Endodermal cell (in vitro differentiated cells): ENCODE results near the gene NRXN2. TPM values are rescaled to one million over a fixed set of nuclear protein-coding genes. Genes with fewer than 3 reads are reported as not detected.

Source experiments
- DNase-seq: peaks from one replicate; pipeline ENCODE4 v3.0.0-alpha.2; 2017
- H3K27ac ChIP-seq: 2 replicates; pipeline ENCODE4 v1.5.1; 2013; ENCODE audit warnings: mild to moderate bottlenecking, low read depth, low read length, moderate library complexity
- H3K27me3 ChIP-seq: 2 replicates; pipeline ENCODE4 v1.6.1; 2013; ENCODE audit warnings: mild to moderate bottlenecking, low read length, moderate library complexity; ENCODE audit not compliant: insufficient read depth, control insufficient read depth, poor library complexity, severe bottlenecking
- H3K36me3 ChIP-seq: 2 replicates; pipeline ENCODE4 v1.7.0; 2013; ENCODE audit warnings: mild to moderate bottlenecking, low read length, moderate library complexity; ENCODE audit not compliant: control insufficient read depth, insufficient read depth
- H3K4me1 ChIP-seq: one replicate; pipeline ENCODE4 v1.7.0; 2013; ENCODE audit warnings: low read length; ENCODE audit not compliant: control insufficient read depth, insufficient read depth
- H3K4me3 ChIP-seq: 2 replicates; pipeline ENCODE4 v1.5.1; 2013; ENCODE audit warnings: mild to moderate bottlenecking, low read length, moderate library complexity
- H3K9ac ChIP-seq: 2 replicates; pipeline ENCODE4 v1.6.1; 2013; ENCODE audit warnings: mild to moderate bottlenecking, low read length, moderate library complexity; ENCODE audit not compliant: poor library complexity, severe bottlenecking; ENCODE audit errors: extremely low read depth
- H3K9me3 ChIP-seq: 2 replicates; pipeline ENCODE4 v1.6.1; 2013; ENCODE audit warnings: mild to moderate bottlenecking, low read length, moderate library complexity; ENCODE audit not compliant: control insufficient read depth
- H3K27ac Mint-ChIP-seq: 2 replicates; pipeline ENCODE4 v1.8.0; 2020; ENCODE audit warnings: mixed read lengths
- H3K27me3 Mint-ChIP-seq: 2 replicates; pipeline ENCODE4 v1.8.0; 2021; ENCODE audit warnings: mild to moderate bottlenecking, mixed read lengths; ENCODE audit not compliant: insufficient read depth
- H3K36me3 Mint-ChIP-seq: 2 replicates; pipeline ENCODE4 v1.8.0; 2020; ENCODE audit warnings: low read depth, mixed read lengths
- H3K4me1 Mint-ChIP-seq: 2 replicates; pipeline ENCODE4 v1.8.0; 2020; ENCODE audit warnings: mixed read lengths
- H3K4me3 Mint-ChIP-seq: 2 replicates; pipeline ENCODE4 v1.8.0; 2020; ENCODE audit warnings: mild to moderate bottlenecking, moderate library complexity, mixed read lengths
- H3K9me3 Mint-ChIP-seq: 2 replicates; pipeline ENCODE4 v1.8.0; 2020; ENCODE audit warnings: mild to moderate bottlenecking, mixed read lengths
- CTCF ChIP-seq: fragments of 200-600 bp; sonication (generic); conservative IDR thresholded peaks from 2 replicates; pipeline ENCODE4 v1.5.0; 2021; ENCODE audit warnings: antibody characterized with exemption, mild to moderate bottlenecking
- WGBS, 2 experiments: methylation state at CpG; one replicate each; pipeline versions ENCODE4 v1.1.5 to v1.1.7; 2013; ENCODE audit warnings: missing lambda C conversion rate in 2 of 2, mixed read lengths in 1 of 2; ENCODE audit not compliant: insufficient coverage in 1 of 2, insufficient read length in 1 of 2; 5-methylcytosine and 5-hydroxymethylcytosine counted together
- total RNA-seq, 2 donors: library from RNA; stranded (reverse); fragmentation: NEBNext Ultra II Directional in 1 of 2; extraction: Animal tissue kit (Norgen Biotek cat#: 25700) in 1 of 2; gene quantifications; 2 replicates in 1 of 2; 3 replicates in 1 of 2; pipeline ENCODE4 v1.2.1, GENCODE V29; 2021

Gene NRXN2
- total RNA-seq, 2 donors from 2014 or later, result 1.00 to 1.5 TPM

GRCh38 chr11:64660706-64661105 is 62.3 kb downstream of the NRXN2 start:
- H3K4me1 ChIP-seq, result peaks cover 25% of the 10 kb centered on the region
- 92 to 96% methylated on average over 13 to 19 of the region's 19 CpGs for WGBS, 2 experiments
- Mint-ChIP-seq H3K9me3 (no peaks in the 10 kb centered on the region), H3K4me3 (no peak overlapping the region), H3K36me3 (no peaks in the 10 kb centered on the region), H3K27me3 (peaks cover 5% of the 10 kb centered on the region), H3K27ac (no peak overlapping the region), H3K4me1 (peaks cover 38% of the 10 kb centered on the region)
- H3K9ac ChIP-seq, result no peak overlapping the region
- no peak for DNase-seq
- H3K36me3 ChIP-seq, result no peaks in the 10 kb centered on the region
- H3K27ac ChIP-seq, result no peak overlapping the region
- TF ChIP-seq CTCF, result no peak
- H3K9me3 ChIP-seq, result no peaks in the 10 kb centered on the region
- H3K27me3 ChIP-seq, result no peaks in the 10 kb centered on the region
- H3K4me3 ChIP-seq, result no peak overlapping the region

- TF ChIP-seq CTCF, result no peak
- no peak for DNase-seq
- Mint-ChIP-seq H3K9me3 (no peaks in the 10 kb centered on the region), H3K4me1 (peaks cover 39% of the 10 kb centered on the region), H3K27me3 (peaks cover 7% of the 10 kb centered on the region), H3K27ac (no peak overlapping the region), H3K4me3 (no peak overlapping the region), H3K36me3 (no peaks in the 10 kb centered on the region)
- H3K9ac ChIP-seq, result no peak overlapping the region
- no peaks in the 10 kb centered on the region for H3K9me3 ChIP-seq
- peaks cover 25% of the 10 kb centered on the region for H3K4me1 ChIP-seq
- H3K27me3 ChIP-seq, result no peaks in the 10 kb centered on the region
- H3K27ac ChIP-seq, result no peak overlapping the region
- WGBS, 2 experiments, result 95 to 100% methylated on average over 9 to 10 of the region's 10 CpGs
- no peaks in the 10 kb centered on the region for H3K36me3 ChIP-seq
- no peak overlapping the region for H3K4me3 ChIP-seq
Measured at GRCh38 chr11:64660205-64660604, 62.8 kb downstream of the NRXN2 start.

- TF ChIP-seq CTCF, result no peak
- Histone ChIP-seq H3K4me3 (no peak overlapping the region), H3K36me3 (no peaks in the 10 kb centered on the region), H3K4me1 (peaks cover 25% of the 10 kb centered on the region), H3K27me3 (no peaks in the 10 kb centered on the region), H3K9me3 (no peaks in the 10 kb centered on the region), H3K27ac (no peak overlapping the region), H3K9ac (no peak overlapping the region)
- Mint-ChIP-seq H3K36me3 (no peaks in the 10 kb centered on the region), H3K4me1 (peaks cover 42% of the 10 kb centered on the region), H3K27me3 (peaks cover 13% of the 10 kb centered on the region), H3K27ac (no peak overlapping the region), H3K4me3 (no peak overlapping the region), H3K9me3 (no peaks in the 10 kb centered on the region)
- WGBS, 2 experiments, result 86 to 90% methylated on average over 6 to 9 of the region's 9 CpGs
- DNase-seq, result no peak
Measured at GRCh38 chr11:64659417-64660144, 63.4 kb downstream of the NRXN2 start.
